ENCODE data around the gene MGLL. TPM values are rescaled to one million over a fixed set of nuclear protein-coding genes. Genes with fewer than 3 reads are reported as not detected.

MGLL gene
- total and polyA plus RNA-seq, 9 of the 15 experiments (the other 6 are each of a cell fraction or from before 2014, with no cell fraction given): 0.12 to 0.32 (median 0.18) TPM; not detected in 6

GRCh38 chr3:127839099-127839498, 16.8 kb upstream of the MGLL start:
- peak; percentile 66 for TF ChIP-seq ZNF146 (CRISPR knock-in tag; IDR thresholded peaks at IDR 0.05; ENCODE audit: unreplicated experiment)
- TF ChIP-seq ZNF263 (CRISPR knock-in tag; IDR thresholded peaks at IDR 0.05; ENCODE audit: borderline replicate concordance): no peak
- Histone ChIP-seq H3K9ac (ENCODE audit: insufficient read depth in 1 of 2, low read depth in 2 of 2, low read length in 2 of 2) (no peak overlapping the region), H4K20me1 (replicated peaks; ENCODE audit: control insufficient read depth, insufficient read depth, low read length) (no peaks in the 10 kb centered on the region), H3K27me3 (ENCODE audit: control insufficient read depth in 2 of 2, insufficient read depth in 2 of 2, low read length in 2 of 2) (peaks cover 0 to 26% of the 10 kb centered on the region in 2 experiments; a peak in 2 of 5 replicates), H2AFZ (ENCODE audit: low read depth, low read length) (no peak overlapping the region), H3K36me3 (ENCODE audit: control insufficient read depth, insufficient read depth, low read length) (no peaks in the 10 kb centered on the region), H3K9me3 (replicated peaks; ENCODE audit: control insufficient read depth, insufficient read depth, low read depth, low read length) (no peaks in the 10 kb centered on the region), H3K4me2 (ENCODE audit: insufficient read depth, low read length) (no peak overlapping the region), H3K9me1 (ENCODE audit: control insufficient read depth, insufficient read depth, low read length) (no peaks in the 10 kb centered on the region), H3K27ac (ENCODE audit: extremely low read depth, low read depth, low read length) (no peak overlapping the region), H3K4me3 (no peak overlapping the region), H3K4me1 (replicated peaks in 1 of 2; ENCODE audit: control insufficient read depth in 2 of 2, insufficient read depth in 2 of 2, low read length in 2 of 2) (no peaks in the 10 kb centered on the region; a peak in 1 of 5 replicates), H3K79me2 (ENCODE audit: control insufficient read depth, insufficient read depth, low read length) (no peaks in the 10 kb centered on the region)
- BruUV-seq (replicated peaks): no TSS peak
- intact Hi-C loops (cut with micrococcal nuclease): loop anchor here (10.0 kb wide), 1 partner anchor 184 kb away; no protein-coding TSS in a partner anchor
- 0% methylated on average over 5 of the region's 5 CpGs for WGBS (ENCODE audit: insufficient coverage, low coverage, missing lambda C conversion rate)
- ChIA-PET POLR2A (no interaction called here), CTCF (ENCODE audit: low intra/inter-chr PET ratio) (no interaction called here)
- DNase-seq (ENCODE audit: extremely low read depth in 1 of 4, low spot score in 3 of 4) (no peak), FAIRE-seq (no peak), ATAC-seq (no peak)
- in situ Hi-C loops (cut with MboI): no loop called here

DNA sequence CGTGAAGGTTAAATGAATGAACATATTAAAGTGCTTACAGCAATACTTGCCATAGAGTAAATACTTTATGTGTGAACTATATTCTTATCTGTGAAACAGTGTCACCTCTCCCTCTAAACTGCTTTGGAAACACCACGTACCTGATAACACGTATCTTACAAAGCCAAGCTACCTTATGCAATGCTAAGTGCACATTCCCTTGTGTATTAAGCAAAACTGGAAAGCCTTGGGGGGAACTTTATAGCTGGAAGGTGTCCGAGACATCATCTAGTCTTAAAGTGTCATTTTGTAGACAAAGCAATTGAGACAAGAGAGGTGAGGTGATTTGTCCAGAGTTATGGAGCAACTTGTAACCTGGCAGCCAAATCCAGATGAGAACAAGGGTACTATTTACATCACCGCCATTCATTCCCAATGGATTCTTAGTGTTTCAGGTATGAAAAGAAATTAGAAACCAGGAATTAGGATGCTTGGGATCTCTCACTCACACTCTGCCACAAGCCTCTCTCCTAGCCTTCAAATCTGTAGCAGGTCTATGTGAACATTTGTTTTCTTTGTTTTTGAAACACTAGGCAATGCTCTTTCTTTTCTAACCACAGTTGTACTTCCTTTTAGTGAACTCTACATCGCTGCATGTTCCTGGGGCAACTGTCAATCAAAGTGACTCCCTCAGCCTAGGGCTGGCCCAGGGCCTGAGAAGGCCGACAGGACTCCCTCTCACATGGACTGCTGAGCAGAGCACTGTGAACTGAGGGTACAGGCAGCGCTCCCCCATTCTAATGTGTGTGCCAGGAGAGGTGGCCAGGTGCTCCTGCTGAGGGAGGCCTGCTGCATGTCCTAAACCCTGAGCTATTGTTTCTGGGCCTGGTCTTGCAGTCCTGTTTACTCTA, 13.9 kb upstream of the MGLL start:
- WGBS (ENCODE audit: insufficient coverage, low coverage, missing lambda C conversion rate): 2% methylated on average over 8 of the region's 8 CpGs
- Histone ChIP-seq H3K4me1 (replicated peaks in 1 of 2; ENCODE audit: control insufficient read depth in 2 of 2, insufficient read depth in 2 of 2, low read length in 2 of 2) (no peaks in the 10 kb centered on the region; a peak in 1 of 5 replicates), H3K27me3 (ENCODE audit: control insufficient read depth in 2 of 2, insufficient read depth in 2 of 2, low read length in 2 of 2) (peaks cover 0 to 22% of the 10 kb centered on the region in 2 experiments; a peak in 2 of 5 replicates), H3K27ac (ENCODE audit: extremely low read depth, low read depth, low read length) (no peak overlapping the region), H3K36me3 (ENCODE audit: control insufficient read depth, insufficient read depth, low read length) (no peaks in the 10 kb centered on the region), H4K20me1 (replicated peaks; ENCODE audit: control insufficient read depth, insufficient read depth, low read length) (no peaks in the 10 kb centered on the region), H3K9ac (ENCODE audit: insufficient read depth in 1 of 2, low read depth in 2 of 2, low read length in 2 of 2) (no peak overlapping the region), H3K4me2 (ENCODE audit: insufficient read depth, low read length) (no peak overlapping the region), H2AFZ (ENCODE audit: low read depth, low read length) (no peak overlapping the region), H3K4me3 (no peak overlapping the region), H3K79me2 (ENCODE audit: control insufficient read depth, insufficient read depth, low read length) (no peaks in the 10 kb centered on the region), H3K9me3 (replicated peaks; ENCODE audit: control insufficient read depth, insufficient read depth, low read depth, low read length) (no peaks in the 10 kb centered on the region), H3K9me1 (ENCODE audit: control insufficient read depth, insufficient read depth, low read length) (no peaks in the 10 kb centered on the region)
- CTCF ChIA-PET (ENCODE audit: low intra/inter-chr PET ratio): no interaction called here
- no TSS peak for BruUV-seq (replicated peaks)
- TF ChIP-seq SMC3 (conservative IDR thresholded peaks at IDR 0.05; ENCODE audit: insufficient read depth, low read depth, low read length) (no peak), ZNF695 (CRISPR knock-in tag; IDR thresholded peaks at IDR 0.05) (no peak), HNRNPUL1 (IDR thresholded peaks at IDR 0.05; ENCODE audit: low read length) (no peak)
- TF ChIP-seq, protein P1, sequence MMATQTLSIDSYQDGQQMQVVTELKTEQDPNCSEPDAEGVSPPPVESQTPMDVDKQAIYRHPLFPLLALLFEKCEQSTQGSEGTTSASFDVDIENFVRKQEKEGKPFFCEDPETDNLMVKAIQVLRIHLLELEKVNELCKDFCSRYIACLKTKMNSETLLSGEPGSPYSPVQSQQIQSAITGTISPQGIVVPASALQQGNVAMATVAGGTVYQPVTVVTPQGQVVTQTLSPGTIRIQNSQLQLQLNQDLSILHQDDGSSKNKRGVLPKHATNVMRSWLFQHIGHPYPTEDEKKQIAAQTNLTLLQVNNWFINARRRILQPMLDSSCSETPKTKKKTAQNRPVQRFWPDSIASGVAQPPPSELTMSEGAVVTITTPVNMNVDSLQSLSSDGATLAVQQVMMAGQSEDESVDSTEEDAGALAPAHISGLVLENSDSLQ (IDR thresholded peaks at IDR 0.05): peak; percentile 71
- in situ Hi-C loops (cut with MboI): no loop called here
- POLR2A ChIA-PET: interaction anchor here (0.6 kb wide), 1 partner anchor 115 kb away, joined by 3 read pairs; no protein-coding TSS in a partner anchor
- intact Hi-C loops (cut with micrococcal nuclease): loop anchor here (10.0 kb wide), 1 partner anchor 181 kb away; no protein-coding TSS in a partner anchor
- FAIRE-seq (no peak), ATAC-seq (no peak), DNase-seq (ENCODE audit: extremely low read depth in 1 of 4, low spot score in 3 of 4) (no peak)
